NCI-H2227 (cell line): ENCODE results near the gene PDXDC1.
A peak's percentile ranks its signal among the peaks of the same experiment; 100 is the strongest.
"Not testable (repeated sequence)": the region's sequence is repeated elsewhere in the genome, so short reads cannot be mapped to it uniquely, and the experiment has no call there.

Experiments used
- DNase-seq: peaks from one replicate; lab custom pipeline; 2025; ENCODE audit not compliant: unreplicated experiment; lab: John Stamatoyannopoulos, UW

The PDXDC1 gene

DNA sequence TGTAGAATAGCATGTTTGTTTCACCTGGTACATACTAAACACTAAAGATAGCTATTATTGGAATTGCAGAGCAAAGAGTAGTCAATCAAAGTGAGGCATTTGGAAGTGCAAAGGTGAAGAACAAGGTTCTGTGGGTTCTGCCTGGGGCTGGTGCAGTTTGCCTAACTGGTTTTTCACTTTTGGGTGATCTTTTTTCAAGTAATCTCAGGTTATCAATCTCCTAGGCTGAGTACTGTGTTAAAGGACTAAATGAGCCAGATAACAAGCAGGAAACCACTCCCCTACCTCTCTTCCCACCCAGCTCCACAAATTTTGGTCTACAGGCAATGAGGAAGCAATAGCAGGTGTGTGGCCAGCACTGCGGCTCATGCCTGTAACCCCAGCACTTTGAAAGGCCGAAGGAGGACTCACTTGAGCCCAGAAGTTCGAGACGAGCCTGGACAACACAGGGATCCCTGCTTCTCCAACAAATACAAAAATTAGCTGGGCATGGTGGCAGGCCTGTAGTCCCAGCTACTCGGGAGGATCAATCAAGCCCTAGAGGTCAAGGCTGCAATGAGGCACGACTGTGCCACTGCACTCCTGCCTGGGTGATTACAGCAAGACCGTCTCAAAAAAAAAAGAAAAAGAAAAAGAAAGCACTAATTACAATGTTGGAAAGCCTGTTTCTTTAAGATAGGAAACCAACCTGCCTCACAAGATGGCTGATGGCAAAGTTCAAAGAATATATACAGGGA is 83.0 kb downstream of the PDXDC1 start:
- DNase-seq: no peak

DNA sequence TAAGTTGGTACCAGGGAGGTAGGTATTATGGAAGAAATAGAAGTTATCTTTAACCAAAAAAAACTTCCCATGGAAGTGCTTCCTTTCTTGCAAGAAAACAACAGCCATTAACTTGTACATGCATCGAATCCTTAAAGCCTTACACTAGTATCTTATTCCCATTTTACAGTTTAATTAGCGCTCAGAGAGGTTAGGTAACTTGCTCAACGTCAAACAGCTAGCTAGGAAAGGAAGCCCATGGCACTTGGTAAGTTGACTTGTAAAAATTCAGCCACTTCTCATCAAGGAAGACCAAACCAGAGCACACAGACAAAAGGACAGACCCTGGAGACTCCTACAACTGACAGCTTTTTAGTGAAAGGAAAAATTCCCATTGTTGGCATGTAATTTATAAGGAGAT is 84.5 kb downstream of the PDXDC1 start:
- no peak for DNase-seq

DNA sequence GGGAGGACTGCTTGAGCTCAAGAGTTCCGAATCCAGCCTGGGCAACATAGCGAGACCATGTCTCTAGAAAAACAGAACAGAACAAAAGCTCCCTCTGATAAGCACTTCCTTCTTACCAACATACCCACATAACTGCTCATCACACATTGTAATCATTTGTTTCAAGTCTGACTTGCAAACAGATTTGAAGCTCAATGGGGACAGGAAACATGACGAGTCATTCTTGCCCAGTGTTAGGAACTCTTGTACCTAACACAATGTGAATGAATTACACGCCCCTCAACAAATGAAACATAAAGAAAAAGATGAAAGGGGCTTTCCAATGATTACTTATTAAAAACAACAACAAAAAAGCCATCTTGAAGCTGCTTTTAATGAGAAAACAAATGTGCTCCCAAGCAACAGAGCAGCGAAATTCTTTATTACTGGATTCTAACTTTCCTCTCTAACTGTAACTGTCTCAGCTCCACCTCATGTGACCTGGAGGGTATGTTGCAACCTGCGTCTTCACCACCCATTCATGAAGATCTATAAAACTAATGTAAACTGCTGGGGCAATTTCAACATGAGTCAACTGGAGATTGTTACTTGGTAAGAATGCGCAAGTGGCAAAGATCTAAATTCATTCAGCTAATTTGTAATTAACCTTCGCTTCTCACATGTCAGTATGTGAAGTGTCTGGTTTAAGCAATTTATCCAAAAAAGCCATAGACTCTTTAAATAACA is 87.4 kb downstream of the PDXDC1 start:
- not testable (repeated sequence) for DNase-seq

DNA sequence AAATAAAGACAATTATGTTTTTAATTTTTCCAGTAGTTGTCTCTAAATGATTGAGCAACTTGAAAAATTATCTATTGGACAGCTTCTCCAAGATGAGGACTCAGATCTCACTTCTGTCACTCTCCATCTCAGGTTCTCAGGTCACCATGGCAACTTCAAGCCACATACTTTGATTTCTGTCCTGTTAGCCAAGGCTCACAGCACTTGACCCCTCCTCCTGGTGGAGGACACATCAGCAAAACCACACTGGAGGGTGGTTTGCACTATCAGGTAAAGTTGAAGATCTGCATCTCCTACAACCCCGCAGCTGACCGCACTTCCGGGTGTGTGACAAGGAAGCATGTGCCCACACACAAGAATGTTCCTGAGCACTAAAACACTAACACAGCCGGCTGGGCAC is 91.1 kb downstream of the PDXDC1 start:
- DNase-seq: not testable (repeated sequence)

DNA sequence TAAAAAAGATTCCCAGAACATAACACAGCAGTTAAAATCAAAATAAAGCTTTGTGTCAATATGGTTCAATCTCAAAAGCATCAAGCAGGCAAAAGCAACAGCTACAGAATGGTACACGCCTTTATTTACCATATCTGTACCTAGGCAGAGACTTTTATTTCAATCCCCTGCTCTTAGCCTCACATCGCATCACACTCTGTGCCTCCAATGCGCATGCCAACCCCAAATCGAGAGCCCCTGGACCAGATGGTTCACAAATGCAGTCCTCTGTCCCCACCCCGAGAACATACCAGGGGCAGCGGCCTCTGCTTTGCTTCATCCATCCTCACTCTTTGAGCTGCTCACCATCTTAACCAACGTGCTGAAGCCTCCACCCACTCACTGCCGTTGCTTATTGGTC is 91.9 kb downstream of the PDXDC1 start:
- not testable (repeated sequence) for DNase-seq

DNA sequence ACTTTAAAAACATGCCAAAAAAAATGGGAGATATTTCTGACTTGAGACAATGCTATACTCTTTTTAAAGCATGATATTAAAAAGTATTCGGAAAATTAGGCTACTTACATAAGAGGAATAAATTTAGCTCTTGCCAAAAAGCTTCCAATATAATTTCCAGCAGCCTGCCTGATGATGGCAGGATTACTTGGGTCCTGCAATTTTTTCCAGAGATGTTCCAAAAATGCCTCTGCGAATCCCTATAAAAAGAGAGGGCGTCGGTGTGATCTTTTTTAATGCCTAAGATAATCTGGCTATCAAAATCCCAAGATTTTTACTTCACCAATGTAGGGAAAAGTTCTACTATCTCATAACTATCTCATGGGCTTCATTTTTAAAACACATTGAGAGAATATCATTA is 96.2 kb downstream of the PDXDC1 start:
- not testable (repeated sequence) for DNase-seq

DNA sequence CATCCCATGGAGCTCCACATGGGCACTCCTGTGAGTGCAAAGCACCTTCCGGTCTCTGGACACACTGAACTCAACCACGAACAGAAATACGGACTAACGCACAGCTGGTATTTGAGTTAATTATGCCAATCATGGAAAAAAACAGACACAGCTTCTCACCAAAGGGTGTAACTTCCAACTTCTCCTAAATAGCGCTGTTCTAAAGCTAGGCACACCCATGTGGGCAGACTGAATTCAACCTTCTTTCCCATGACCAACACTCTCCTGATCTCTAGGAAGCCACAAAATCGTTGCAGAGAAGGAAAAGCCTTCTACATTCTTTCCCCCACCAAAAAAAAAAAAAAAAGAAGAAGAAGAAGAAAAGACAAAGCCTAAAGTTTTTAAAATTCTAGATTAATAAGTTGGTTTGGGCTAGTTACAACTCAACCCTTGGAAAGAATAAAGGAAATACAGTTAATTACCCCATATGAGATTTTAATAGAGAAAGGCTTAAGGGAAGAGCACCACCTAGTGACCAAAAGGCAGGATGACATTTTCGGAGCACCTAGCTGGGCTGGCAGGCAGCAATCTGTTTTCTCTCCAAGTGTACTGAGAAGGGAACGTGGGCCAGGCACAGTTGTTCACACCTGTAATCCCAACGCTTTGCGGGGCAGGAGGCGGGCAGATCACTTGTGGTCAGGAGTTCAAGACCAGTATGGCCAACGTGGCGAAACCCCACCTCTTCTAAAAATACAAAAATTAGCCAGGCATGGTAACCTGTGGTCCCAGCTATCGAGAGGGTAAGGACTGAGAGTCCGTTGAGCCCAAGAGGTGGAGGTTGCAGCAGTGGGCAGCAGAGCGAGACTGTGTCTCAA is 97.3 kb downstream of the PDXDC1 start:
- not testable (repeated sequence) for DNase-seq

DNA sequence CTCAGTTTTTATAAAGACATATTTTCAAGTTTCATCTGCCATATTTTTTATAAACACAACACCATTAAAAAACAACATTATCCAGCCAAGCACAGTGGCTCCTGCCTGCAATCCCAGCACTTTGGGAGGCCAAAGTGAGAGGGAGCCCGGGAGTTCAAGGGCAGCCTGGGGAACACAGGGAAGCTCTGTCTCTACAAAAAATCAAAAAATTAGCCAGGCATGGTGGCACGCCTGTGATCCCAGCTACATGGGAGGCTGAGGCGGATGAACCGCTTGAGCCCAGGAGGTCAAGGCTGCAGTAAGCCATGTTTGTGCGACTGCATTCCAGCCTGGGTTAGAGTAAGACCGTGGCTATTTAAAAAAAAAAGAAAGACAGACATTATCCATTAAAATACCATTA is 98.3 kb downstream of the PDXDC1 start:
- no peak for DNase-seq

DNA sequence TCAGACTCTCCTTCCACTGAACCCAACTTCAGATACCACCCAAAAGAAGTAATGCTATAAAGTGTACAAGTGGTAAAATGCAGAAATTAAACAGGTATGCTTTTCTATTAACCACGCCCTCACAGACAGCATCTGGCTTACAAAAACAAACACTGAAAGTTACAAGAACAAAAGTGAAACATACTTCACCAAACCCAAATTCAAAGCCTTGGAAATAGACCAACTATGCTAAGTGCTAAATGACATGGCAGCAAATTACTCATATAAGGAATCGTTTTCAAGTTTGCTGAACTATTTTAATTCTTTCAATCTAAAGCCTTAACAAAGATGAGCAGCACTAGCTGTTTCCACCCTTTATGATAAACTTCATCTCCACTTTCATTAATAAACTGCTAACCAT is 101.3 kb downstream of the PDXDC1 start:
- not testable (repeated sequence) for DNase-seq

DNA sequence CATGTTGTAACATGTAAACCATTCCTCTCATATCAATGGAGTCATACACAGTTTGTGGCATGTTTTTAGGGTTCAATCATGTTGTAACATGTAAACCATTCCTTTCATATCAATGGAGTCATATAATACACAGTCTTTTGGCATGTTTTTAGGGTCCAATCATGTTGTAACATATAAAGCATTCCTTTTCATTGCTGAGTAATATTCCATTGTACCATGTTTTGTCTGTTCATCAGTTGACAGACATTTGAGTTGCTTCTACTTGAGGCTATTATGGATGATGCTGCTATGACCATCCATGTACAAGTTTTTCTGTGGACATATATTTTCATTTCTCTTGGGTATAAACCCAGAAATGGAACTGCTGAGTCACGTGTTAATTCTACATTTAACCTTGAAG is 106.1 kb downstream of the PDXDC1 start:
- DNase-seq: not testable (repeated sequence)

DNA sequence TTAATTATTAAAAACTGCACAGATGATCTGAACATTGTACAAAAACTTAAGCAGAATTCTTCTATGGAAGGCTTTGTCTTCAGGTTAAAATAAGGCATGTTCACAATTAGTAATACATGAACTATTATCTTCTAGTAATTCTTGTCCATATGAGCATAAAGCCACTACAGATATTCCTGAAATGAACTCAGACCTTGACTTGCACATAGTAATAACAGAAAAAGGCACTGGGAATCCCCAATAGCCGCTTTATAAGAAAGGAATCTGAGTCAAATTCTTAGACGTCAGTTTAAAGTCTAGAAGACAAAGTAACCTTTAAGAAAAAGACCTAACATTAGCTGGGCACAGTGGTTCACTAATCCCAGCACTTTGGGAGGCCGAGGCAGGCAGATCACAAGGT is 108.0 kb downstream of the PDXDC1 start:
- DNase-seq: not testable (repeated sequence)

DNA sequence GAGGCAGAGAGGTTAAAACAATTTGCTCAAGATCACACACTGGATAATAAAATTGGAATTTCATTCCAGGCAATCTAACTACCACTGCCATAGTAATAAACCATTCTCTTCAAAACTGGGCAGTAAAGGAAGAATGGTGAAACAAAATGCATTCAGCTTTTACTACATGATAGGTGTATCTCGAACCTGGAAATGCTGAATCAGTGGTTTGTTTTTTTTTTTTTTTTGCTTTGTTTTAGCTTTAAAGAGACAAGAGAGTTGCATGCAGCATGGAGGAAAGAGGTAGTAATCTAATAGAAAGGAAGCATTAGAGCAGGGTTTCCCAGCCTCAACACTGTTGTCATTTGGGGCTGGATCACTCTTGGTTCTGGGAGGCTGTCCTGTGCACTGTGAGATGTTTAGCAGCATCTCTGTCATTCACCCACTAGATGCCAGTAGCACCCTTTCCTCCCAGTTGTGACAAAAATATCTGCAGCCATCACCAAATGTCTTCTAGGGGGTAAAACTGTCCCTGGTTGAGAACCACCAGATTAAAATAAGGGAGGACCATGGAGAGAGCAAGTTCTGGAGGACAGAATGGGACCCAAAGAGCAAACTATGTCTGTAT is 115.9 kb downstream of the PDXDC1 start:
- DNase-seq: not testable (repeated sequence)

DNA sequence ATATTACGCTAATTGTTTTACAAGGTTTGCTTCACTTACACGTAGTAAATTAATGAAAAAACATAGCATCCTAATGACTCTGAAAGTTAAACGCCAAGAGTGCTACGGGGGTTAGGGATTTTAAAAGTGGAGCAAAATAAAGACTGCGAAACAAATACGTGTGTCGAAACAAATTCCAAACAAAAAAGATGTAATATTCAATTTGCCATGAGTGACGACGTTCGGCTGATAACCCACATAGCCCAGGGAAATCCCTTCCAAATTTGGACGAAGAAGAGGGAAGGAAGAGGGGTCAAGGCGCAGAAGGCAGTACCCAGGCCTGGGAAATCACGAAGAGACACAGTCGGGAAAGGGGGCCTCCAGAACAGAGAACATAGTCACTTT is 118.7 kb downstream of the PDXDC1 start:
- DNase-seq: not testable (repeated sequence)

DNA sequence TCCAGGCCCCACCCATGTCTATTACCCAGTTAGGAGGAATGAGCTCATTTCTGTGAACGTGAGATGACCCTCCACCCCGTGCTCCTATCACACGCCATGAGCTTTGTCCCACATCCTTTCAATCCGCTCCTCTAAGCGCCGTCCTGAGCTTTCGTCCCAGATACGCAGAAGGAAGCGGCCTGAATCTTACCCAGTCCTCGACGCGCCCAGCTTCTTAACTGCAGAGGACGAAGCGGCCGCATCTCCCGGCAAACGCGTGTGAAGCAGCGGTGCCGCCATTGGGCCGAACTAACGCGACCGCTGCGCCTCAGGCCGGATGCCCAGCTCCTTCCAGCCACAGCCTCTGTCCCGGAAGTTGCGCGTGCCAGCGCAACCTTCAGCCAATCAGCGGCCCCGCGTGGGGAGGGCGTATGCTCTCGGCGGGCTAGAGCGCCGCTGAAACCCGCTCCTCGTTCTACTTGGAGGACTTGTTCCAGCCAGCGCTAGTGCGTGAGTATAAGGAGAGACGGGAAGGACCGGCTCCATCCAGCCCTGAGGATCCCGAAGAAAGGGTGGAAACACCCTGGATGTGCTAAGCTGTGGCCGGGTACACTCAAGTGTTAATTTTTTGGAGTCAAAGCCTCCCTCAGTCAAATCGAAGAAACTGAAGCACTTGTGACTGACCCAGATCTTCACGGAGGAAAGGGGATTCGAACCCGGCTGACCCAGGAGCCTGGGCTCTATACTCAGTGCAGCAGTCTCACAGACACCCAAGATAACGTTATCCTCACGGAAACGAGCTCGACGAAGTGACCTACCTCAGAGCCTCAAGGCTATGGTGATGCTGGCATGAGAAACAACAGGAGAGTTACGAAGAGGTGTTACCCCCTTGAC is 119.4 kb downstream of the PDXDC1 start, which contains the start of gene RRN3:
TSS of gene RRN3 (minus strand) at position 318 of the 873 bp plus-strand sequence. CDS start at position 279, 39 bp downstream.
- DNase-seq: peak; percentile 97

DNA sequence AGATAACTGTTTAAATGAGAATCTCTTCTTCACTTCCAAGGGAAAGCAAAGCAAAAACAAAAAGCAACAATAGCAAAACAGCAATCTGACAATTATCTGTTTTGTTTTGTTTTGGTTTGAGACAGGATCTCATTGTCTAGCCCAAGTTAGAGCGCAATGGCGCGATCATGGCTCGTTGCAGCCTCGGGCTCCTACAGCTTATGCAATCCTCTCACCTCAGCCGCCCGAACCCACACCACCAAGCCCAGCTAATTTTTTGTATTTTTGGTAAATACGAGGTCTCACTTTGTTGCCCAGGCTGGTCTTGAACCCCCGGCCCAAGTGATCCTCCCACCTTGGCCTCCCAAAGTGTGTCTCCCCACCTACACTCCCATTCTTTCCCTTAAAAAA is 121.8 kb downstream of the PDXDC1 start:
- DNase-seq: not testable (repeated sequence)

DNA sequence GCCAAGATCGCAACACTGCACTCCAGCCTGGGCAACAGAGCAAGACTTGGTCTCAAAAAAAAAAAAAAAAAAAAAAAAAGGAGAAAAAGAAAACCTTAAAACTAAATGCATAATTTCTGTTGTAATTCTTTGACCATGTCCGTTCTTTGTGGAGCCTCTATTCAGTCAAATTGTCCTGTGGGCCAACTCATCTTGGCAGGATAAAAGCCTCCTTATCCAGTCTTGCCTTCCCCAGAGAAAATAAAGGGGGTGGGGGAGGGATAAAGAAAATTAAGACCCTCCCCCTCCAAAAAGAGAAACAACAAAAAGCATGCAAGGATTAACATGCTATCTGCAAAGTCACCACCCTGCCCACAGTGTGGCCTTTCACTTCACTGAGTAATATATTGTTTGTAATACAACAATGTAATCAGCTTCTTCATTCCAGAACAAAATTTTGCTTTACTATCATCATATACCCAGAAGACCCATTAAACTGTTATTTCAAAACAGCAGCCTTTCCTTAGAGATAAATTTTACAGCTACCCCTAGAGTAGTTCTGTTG is 124.6 kb downstream of the PDXDC1 start:
- not testable (repeated sequence) for DNase-seq

DNA sequence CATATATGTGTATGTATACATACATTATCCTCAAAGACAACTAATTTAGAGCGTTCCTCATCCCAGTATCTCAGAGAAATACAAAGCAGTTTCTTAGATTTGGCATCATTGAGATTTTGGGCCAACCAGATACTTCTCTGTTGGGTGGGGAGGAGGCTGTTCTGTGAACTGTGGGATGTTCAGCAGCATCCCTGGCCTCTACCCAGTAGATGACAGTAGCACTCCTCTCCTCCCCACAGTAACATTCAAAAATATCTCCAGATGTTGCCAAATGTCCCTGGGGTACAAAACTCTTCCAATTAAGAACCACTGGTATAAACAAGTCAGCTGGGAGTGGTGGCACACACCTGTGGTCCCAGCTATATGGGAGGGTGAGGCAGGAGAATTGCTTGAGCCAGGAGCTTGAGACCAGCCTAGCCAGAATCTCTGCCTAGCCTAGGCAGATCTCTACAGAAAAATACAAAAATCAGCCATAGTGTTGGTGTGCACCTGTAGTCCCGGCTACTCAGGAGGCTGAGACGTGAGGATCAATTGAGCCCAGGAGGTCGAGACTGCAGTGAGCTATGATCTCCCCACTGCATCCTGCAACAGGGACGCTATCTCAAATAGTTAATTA is 125.7 kb downstream of the PDXDC1 start:
- not testable (repeated sequence) for DNase-seq

DNA sequence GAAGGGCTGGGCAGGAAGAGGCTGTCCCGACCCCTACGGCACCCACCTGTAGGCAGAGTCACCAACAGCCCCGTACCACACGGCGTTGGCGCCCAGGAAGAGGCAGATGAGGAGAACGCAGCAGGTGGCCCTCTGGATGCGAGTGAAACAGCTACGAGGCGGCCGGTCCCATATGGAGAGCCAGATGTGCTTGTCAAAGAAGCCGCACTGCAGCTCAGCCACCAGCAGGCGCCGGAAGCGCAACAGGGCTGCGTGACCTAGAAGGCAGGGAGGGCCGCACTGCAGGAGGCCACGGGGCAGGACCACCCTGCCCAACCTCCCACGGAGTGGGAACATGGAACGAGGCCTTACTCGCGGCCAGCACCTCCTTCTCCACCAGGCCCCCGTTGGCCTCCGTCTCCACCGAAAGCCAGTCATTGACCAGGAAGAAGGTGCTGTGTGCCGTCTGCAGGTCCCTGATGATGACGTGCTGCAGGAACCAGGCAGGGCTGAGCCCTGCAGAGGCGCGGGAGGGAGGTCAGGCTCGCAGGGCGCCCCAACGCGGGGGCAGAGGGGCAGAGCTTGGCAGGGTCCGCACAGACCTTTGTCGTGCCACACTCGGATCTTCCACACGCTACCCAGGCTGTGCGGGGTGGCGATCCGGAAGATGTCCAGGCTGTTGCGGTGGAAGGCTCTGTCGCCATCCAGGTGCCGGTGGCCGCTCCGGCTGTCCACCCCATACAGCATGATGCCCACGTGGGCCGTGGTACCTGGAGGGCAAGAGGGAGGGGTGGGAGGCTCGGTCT is 153.0 kb downstream of the PDXDC1 start:
- DNase-seq: not testable (repeated sequence)
